Pancreas (tissue), 10 donors: ENCODE measurements around the gene SLC24A3. TPM values are rescaled to one million over a fixed set of nuclear protein-coding genes. Genes with fewer than 3 reads are reported as not detected.

Source experiments
- ATAC-seq, 4 donors: fragments of 200-7000 bp; cut with Tn5 transposase; one replicate each; pipeline versions ENCODE4 v1.8.0 to v1.9.1; 2020; ENCODE audit warnings: mild to moderate bottlenecking in 4 of 4, moderate library complexity in 4 of 4
- DNase-seq, 6 donors: peaks; one replicate each; pipeline ENCODE4 v3.0.0-alpha.2; 2020
- FAIRE-seq: peaks from 2 replicates; lab custom pipeline; 2012; peaks lifted over from hg19 to GRCh38; lab: Jason Lieb, UNC
- H3K27ac ChIP-seq, 4 donors: fragments of 200-600 bp; sonication (generic); 1 replicate in 3 of 4; 2 replicates in 1 of 4; pipeline versions ENCODE4 v1.5.0 to v1.8.0; 2020
- H3K27me3 ChIP-seq, 4 donors: fragments of 200-600 bp; one replicate each; pipeline ENCODE4 v1.8.0; 2021
- H3K36me3 ChIP-seq, 3 donors: fragments of 200-600 bp; sonication (generic) in 1 of 3; one replicate each; pipeline versions ENCODE4 v1.5.0 to v1.8.0; 2020 to 2021
- H3K4me1 ChIP-seq, 3 donors: fragments of 200-600 bp; one replicate each; pipeline ENCODE4 v1.8.0; 2021
- H3K4me3 ChIP-seq, 4 donors: fragments of 200-600 bp; sonication (generic) in 2 of 4; one replicate each; pipeline versions ENCODE4 v1.5.0 to v1.8.0; 2020 to 2021
- H3K9me3 ChIP-seq, 4 donors: fragments of 200-600 bp; one replicate each; pipeline ENCODE4 v1.8.0; 2021
- CTCF ChIP-seq, 4 donors: fragments of 200-600 bp; sonication (generic) in 3 of 4; IDR thresholded peaks; one replicate each; pipeline versions ENCODE4 v1.5.0 to v1.8.0; 2021; ENCODE audit warnings: antibody characterized with exemption in 4 of 4
- WGBS, 2 donors: extraction: QIAGEN DNeasy Blood & Tissue Kit; methylation state at CpG; one replicate each; pipeline ENCODE4 v1.1.7; 2013; 5-methylcytosine and 5-hydroxymethylcytosine counted together
- intact Hi-C, 3 donors: fragments of 100-400 bp; cut with DNase I; formaldehyde crosslinking; loops; one replicate each; pipeline versions ENCODE4 v1.11.1 to v1.14.2; 2022
- polyA plus RNA-seq, 2 donors: library from polyadenylated mRNA; stranded (reverse); fragments of 200-250 nt; gene quantifications; one replicate each; pipeline ENCODE4 v1.2.3, GENCODE V29; 2013
- total RNA-seq, 6 donors: library from RNA; stranded (reverse); fragmentation: NEBNext Ultra II Directional in 4 of 6; extraction: Animal tissue kit (Norgen Biotek cat#: 25700) in 4 of 6; gene quantifications; one replicate each; pipeline versions ENCODE4 v1.2.1 to v1.2.4, GENCODE V29; 2021 to 2023
- donor health status: healthy with polysubstance abuse.
- donor health status: DM: no; HTN: no; CAD: no; lungs with moderate emphysema.
- donor health status: DM: no; HTN: no; CAD: no.
- donor health status: control.
- donor health status: control.
- donor health status: Bipolar disorder and iron deficiency.
- donor health status: DM: yes; HTN: yes; CAD: no.
- donor health status: DM: no; HTN: no; CAD: no.
- donor health status: DM: no; HTN: no; CAD: no.
- donor health status: DM: yes; HTN: yes; CAD: no.

Gene SLC24A3
- total and polyA plus RNA-seq, 8 donors = 0.28 to 0.87 (median 0.49) TPM

GRCh38 chr20:19304389-19304788, 91.9 kb downstream of the SLC24A3 start:
- H3K27ac ChIP-seq = no peak overlapping the region
- TF ChIP-seq CTCF (IDR thresholded peaks at IDR 0.05) = no peak
- H3K4me3 ChIP-seq = no peak overlapping the region
- FAIRE-seq = no peak
- 50 to 65% methylated on average over 5 of the region's 5 CpGs for WGBS, 2 donors
- H3K27me3 ChIP-seq = no peaks in the 10 kb centered on the region
- H3K9me3 ChIP-seq = no peaks in the 10 kb centered on the region
- intact Hi-C loops = no loop called here
- no peaks in the 10 kb centered on the region for H3K4me1 ChIP-seq
- no peak for DNase-seq
- no peaks in the 10 kb centered on the region for H3K36me3 ChIP-seq
- ATAC-seq = no peak

GRCh38 chr20:19304886-19305415, 92.5 kb downstream of the SLC24A3 start:
- no peaks in the 10 kb centered on the region for H3K36me3 ChIP-seq
- no peak for TF ChIP-seq CTCF (IDR thresholded peaks at IDR 0.05)
- intact Hi-C loops = no loop called here
- no peaks in the 10 kb centered on the region for H3K27me3 ChIP-seq
- H3K9me3 ChIP-seq = no peaks in the 10 kb centered on the region
- 62 to 68% methylated on average over 3 of the region's 3 CpGs for WGBS, 2 donors
- H3K4me3 ChIP-seq = no peak overlapping the region
- H3K27ac ChIP-seq = no peak overlapping the region
- ATAC-seq = no peak
- H3K4me1 ChIP-seq = no peaks in the 10 kb centered on the region
- no peak for DNase-seq
- no peak for FAIRE-seq

GRCh38 chr20:19308146-19308545, 95.7 kb downstream of the SLC24A3 start:
- Histone ChIP-seq H3K4me1 (no peaks in the 10 kb centered on the region), H3K27me3 (no peaks in the 10 kb centered on the region), H3K9me3 (no peaks in the 10 kb centered on the region), H3K4me3 (no peak overlapping the region), H3K36me3 (no peaks in the 10 kb centered on the region), H3K27ac (no peak overlapping the region)
- DNase-seq (no peak), FAIRE-seq (no peak), ATAC-seq (no peak)
- WGBS, 2 donors = 67 to 75% methylated on average over 3 of the region's 3 CpGs
- no peak for TF ChIP-seq CTCF (IDR thresholded peaks at IDR 0.05)
- intact Hi-C loops = no loop called here

GRCh38 chr20:19310541-19310940, 98.1 kb downstream of the SLC24A3 start:
- WGBS, 2 donors = 61 to 70% methylated on average over 2 of the region's 2 CpGs
- intact Hi-C loops = no loop called here
- H3K9me3 ChIP-seq = no peaks in the 10 kb centered on the region
- ATAC-seq (no peak), DNase-seq (no peak), FAIRE-seq (no peak)
- H3K27ac ChIP-seq = no peak overlapping the region
- H3K4me1 ChIP-seq = no peaks in the 10 kb centered on the region
- H3K4me3 ChIP-seq = no peak overlapping the region
- H3K27me3 ChIP-seq = no peaks in the 10 kb centered on the region
- TF ChIP-seq CTCF (IDR thresholded peaks at IDR 0.05) = no peak
- H3K36me3 ChIP-seq = no peaks in the 10 kb centered on the region

GRCh38 chr20:19313342-19314069, 101.1 kb downstream of the SLC24A3 start:
- FAIRE-seq (no peak), ATAC-seq (no peak), DNase-seq (no peak)
- Histone ChIP-seq H3K4me1 (no peaks in the 10 kb centered on the region), H3K27ac (no peak overlapping the region), H3K27me3 (no peaks in the 10 kb centered on the region), H3K36me3 (no peaks in the 10 kb centered on the region), H3K4me3 (no peak overlapping the region), H3K9me3 (no peaks in the 10 kb centered on the region)
- no peak for TF ChIP-seq CTCF (IDR thresholded peaks at IDR 0.05)
- WGBS, 2 donors = 72 to 73% methylated on average over 6 of the region's 6 CpGs
- intact Hi-C loops = no loop called here
